Astrocyte (in vitro differentiated cells and primary cell): ENCODE results near the gene IGF1R.

Experiments
- EZH2 ChIP-seq: IDR thresholded peaks from 2 replicates; pipeline ENCODE4 v1.6.1; 2012; ENCODE audit warnings: mild to moderate bottlenecking, low read length, inconsistent platforms; ENCODE audit not compliant: insufficient read depth
- TF ChIP-seq, protein P1 (sequence below): IDR thresholded peaks from 2 replicates; pipeline ENCODE4 v1.5.1; 2011; ENCODE audit warnings: low read depth, mild to moderate bottlenecking, inconsistent platforms, low read length, moderate library complexity; ENCODE audit not compliant: insufficient read depth

DNA sequence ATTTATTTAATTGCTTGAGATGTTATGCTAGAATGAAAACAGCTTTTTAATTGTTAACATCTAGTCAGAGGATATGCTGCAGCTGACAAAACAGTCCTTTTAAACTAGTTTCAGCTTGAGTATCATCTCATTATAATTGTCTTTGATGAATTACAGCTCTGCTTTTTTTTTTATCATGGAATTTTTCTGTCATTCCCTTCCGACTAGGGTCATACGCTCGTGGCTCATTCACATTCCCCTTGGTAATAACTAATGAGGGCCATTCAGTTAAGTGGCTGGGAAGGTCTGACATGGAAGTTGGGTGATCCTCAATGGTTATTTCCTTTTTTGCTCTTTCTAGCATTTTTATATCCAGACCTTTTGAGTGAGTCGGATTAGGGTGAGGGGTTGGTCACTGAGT lies 282.2 kb downstream of the IGF1R start:
- TF ChIP-seq, protein P1, sequence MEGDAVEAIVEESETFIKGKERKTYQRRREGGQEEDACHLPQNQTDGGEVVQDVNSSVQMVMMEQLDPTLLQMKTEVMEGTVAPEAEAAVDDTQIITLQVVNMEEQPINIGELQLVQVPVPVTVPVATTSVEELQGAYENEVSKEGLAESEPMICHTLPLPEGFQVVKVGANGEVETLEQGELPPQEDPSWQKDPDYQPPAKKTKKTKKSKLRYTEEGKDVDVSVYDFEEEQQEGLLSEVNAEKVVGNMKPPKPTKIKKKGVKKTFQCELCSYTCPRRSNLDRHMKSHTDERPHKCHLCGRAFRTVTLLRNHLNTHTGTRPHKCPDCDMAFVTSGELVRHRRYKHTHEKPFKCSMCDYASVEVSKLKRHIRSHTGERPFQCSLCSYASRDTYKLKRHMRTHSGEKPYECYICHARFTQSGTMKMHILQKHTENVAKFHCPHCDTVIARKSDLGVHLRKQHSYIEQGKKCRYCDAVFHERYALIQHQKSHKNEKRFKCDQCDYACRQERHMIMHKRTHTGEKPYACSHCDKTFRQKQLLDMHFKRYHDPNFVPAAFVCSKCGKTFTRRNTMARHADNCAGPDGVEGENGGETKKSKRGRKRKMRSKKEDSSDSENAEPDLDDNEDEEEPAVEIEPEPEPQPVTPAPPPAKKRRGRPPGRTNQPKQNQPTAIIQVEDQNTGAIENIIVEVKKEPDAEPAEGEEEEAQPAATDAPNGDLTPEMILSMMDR, result no peak
- TF ChIP-seq EZH2, result no peak
